ENCODE data around the gene BRPF3.

GRCh38 chr6:36273802-36274514 lies 77.4 kb downstream of the BRPF3 start:
- TF ChIP-seq CTCF (conservative IDR thresholded peaks at IDR 0.05), result no peak
- no peak for TF ChIP-seq ZFX (IDR thresholded peaks at IDR 0.05)
